Loucy (cell line): ENCODE measurements around the gene ADIRF.
"Not testable (repeated sequence)": the region's sequence is repeated elsewhere in the genome, so short reads cannot be mapped to it uniquely, and the experiment has no call there.

Experiments
- H2AFZ ChIP-seq: fragments of 200-600 bp; sonication (generic); 2 replicates; pipeline ENCODE4 v1.6.0; 2016; ENCODE audit warnings: antibody characterized with exemption, mild to moderate bottlenecking, low read length, moderate library complexity
- H3F3A ChIP-seq: fragments of 200-600 bp; 2 replicates; pipeline ENCODE4 v1.6.0; 2016; ENCODE audit warnings: antibody characterized with exemption, low read depth, mild to moderate bottlenecking
- H3K27me3 ChIP-seq: fragments of 200-600 bp; sonication (generic); 2 replicates; pipeline ENCODE4 v1.6.1; 2014; ENCODE audit warnings: low read length, mild to moderate bottlenecking; ENCODE audit not compliant: insufficient read depth, poor library complexity, severe bottlenecking
- H3K36me3 ChIP-seq: fragments of 200-600 bp; sonication (generic); 2 replicates; pipeline ENCODE4 v1.6.1; 2016; ENCODE audit warnings: low read length; ENCODE audit not compliant: insufficient read depth
- H3K4me1 ChIP-seq: fragments of 200-600 bp; sonication (generic); 2 replicates; pipeline ENCODE4 v1.5.1; 2014; ENCODE audit warnings: low read length, mild to moderate bottlenecking; ENCODE audit not compliant: insufficient read depth, poor library complexity, severe bottlenecking
- H3K4me2 ChIP-seq: fragments of 200-600 bp; sonication (generic); 2 replicates; pipeline ENCODE4 v1.6.0; 2014; ENCODE audit warnings: antibody characterized with exemption, low read length, low read depth, mild to moderate bottlenecking; ENCODE audit not compliant: poor library complexity, severe bottlenecking
- H3K4me3 ChIP-seq: fragments of 200-600 bp; sonication (generic); 2 replicates; pipeline ENCODE4 v1.5.1; 2014; ENCODE audit warnings: low read length, mild to moderate bottlenecking, mixed read lengths; ENCODE audit not compliant: poor library complexity, severe bottlenecking
- H3K79me2 ChIP-seq: fragments of 200-600 bp; sonication (generic); 2 replicates; pipeline ENCODE4 v1.6.1; 2014; ENCODE audit warnings: low read length; ENCODE audit not compliant: insufficient read depth
- H3K9ac ChIP-seq: fragments of 200-600 bp; sonication (generic); 2 replicates; pipeline ENCODE4 v1.6.0; 2014; ENCODE audit warnings: mild to moderate bottlenecking, low read depth, low read length, moderate library complexity; ENCODE audit not compliant: poor library complexity, severe bottlenecking
- H3K9me2 ChIP-seq: fragments of 200-600 bp; sonication (generic); replicated peaks from 2 replicates; pipeline ENCODE4 v1.6.1; 2016; ENCODE audit warnings: low read depth, low read length, mixed read lengths
- H3K9me3 ChIP-seq: fragments of 200-600 bp; sonication (generic); 2 replicates; pipeline ENCODE4 v1.6.1; 2014; ENCODE audit warnings: mild to moderate bottlenecking, antibody characterized with exemption, low read length, low read depth; ENCODE audit not compliant: insufficient read depth
- H4K20me1 ChIP-seq: fragments of 200-600 bp; sonication (generic); 2 replicates; pipeline ENCODE4 v1.6.0; 2014; ENCODE audit warnings: antibody characterized with exemption, low read length, mild to moderate bottlenecking; ENCODE audit not compliant: insufficient read depth, poor library complexity, severe bottlenecking
- EZH2phosphoT487 ChIP-seq: fragments of 200-600 bp; IDR thresholded peaks from 2 replicates; pipeline ENCODE4 v1.6.1; 2018; ENCODE audit warnings: antibody characterized with exemption, mild to moderate bottlenecking, moderate library complexity, borderline replicate concordance

Gene ADIRF

DNA sequence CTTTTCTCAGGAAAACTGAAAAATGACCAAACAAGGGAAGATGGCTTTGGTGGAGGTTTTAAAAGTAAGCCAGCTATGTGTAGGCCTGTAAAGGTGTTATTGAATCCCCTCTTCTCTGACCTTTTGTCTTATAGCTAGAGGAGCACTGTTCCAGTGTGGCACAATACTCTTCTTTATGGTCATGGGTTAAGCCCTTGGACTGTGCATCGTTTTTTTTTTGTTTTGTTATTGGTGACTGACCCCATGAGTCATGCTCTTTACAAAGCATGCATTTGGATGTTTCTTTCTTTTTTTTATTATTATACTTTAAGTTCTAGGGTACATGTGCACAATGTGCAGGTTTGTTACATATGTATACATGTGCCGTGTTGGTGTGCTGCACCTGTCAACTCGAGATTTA lies 32.2 kb downstream of the ADIRF start:
- TF ChIP-seq EZH2phosphoT487: no peak
- H3K9me2 ChIP-seq: no peaks in the 10 kb centered on the region
- no peak overlapping the region for H3K4me3 ChIP-seq
- H3K9ac ChIP-seq: no peak overlapping the region
- H3K36me3 ChIP-seq: no peaks in the 10 kb centered on the region
- no peaks in the 10 kb centered on the region for H3K27me3 ChIP-seq
- H3K4me2 ChIP-seq: no peak overlapping the region
- H3K9me3 ChIP-seq: no peaks in the 10 kb centered on the region
- H3F3A ChIP-seq: no peaks in the 10 kb centered on the region
- no peaks in the 10 kb centered on the region for H3K79me2 ChIP-seq
- no peaks in the 10 kb centered on the region for H4K20me1 ChIP-seq
- H3K4me1 ChIP-seq: no peaks in the 10 kb centered on the region
- no peak overlapping the region for H2AFZ ChIP-seq

DNA sequence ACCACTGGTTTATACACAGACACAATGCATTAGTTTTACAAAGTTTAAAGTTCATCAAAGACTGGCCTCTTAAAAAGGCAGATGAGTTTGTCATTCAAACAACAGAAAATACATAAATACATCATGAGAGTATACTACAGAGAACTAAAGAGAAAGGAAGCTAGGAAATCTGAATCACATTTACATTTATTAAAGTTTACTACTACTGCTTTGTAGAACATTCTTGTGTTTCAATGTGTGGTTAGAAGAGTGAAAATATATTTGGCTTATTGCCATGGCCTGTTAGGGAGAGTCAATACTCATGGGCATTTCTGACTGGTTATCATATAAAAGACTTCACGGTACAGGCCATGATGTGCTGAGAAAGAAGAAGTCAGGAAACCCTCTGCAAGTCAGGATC lies 38.8 kb downstream of the ADIRF start:
- not testable (repeated sequence) for H3K4me1 ChIP-seq, H3K9me3 ChIP-seq, H4K20me1 ChIP-seq, H3K27me3 ChIP-seq, H3K9ac ChIP-seq, H3K4me2 ChIP-seq, H3K36me3 ChIP-seq, H3K9me2 ChIP-seq, H3K4me3 ChIP-seq, H3F3A ChIP-seq, H2AFZ ChIP-seq, H3K79me2 ChIP-seq

DNA sequence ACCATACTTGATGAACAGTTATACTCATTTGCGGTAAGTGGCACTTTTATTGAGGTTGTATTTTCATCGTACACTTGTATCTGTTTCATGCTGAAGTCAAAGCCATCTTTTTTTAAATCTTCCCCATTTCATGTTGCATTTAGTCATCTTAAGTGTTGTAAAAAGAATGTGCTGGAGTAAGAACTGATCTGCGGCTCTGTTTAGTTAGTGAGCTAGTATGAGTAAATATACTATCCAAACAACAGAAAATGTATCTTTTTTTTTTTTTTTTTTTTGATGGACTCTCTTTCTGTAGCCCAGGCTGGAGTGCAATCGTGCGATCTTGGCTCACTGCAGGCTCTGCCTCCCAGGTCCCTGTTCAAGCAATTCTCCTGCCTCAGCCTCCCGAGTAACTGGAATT lies 39.4 kb downstream of the ADIRF start:
- H3K4me2 ChIP-seq, H3K9ac ChIP-seq, H3K27me3 ChIP-seq, H3K4me1 ChIP-seq, H3K9me2 ChIP-seq, H3K79me2 ChIP-seq, H3F3A ChIP-seq, H2AFZ ChIP-seq, H3K36me3 ChIP-seq, H3K4me3 ChIP-seq, H4K20me1 ChIP-seq, H3K9me3 ChIP-seq: not testable (repeated sequence)

DNA sequence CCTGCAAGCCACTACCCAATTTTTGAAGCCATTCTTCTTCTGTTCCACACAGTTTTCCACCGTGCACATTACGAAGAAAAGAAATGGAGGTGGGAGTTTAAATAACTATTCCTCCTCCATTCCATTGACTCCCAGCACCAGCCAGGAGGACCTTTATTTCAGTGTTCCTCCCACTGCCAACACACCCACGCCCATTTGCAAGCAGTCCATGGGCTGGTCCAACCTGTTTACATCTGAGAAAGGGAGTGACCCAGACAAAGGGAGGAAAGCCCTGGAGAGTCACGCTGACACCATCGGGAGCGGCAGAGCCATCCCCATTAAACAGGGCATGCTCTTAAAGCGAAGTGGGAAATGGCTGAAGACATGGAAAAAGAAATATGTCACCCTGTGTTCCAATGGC lies 40.0 kb downstream of the ADIRF start:
- H3K36me3 ChIP-seq, H3K4me3 ChIP-seq, H3K9ac ChIP-seq, H3F3A ChIP-seq, H3K9me3 ChIP-seq, H3K4me2 ChIP-seq, H3K27me3 ChIP-seq, H3K79me2 ChIP-seq, H3K4me1 ChIP-seq, H4K20me1 ChIP-seq, H2AFZ ChIP-seq, H3K9me2 ChIP-seq: not testable (repeated sequence)

DNA sequence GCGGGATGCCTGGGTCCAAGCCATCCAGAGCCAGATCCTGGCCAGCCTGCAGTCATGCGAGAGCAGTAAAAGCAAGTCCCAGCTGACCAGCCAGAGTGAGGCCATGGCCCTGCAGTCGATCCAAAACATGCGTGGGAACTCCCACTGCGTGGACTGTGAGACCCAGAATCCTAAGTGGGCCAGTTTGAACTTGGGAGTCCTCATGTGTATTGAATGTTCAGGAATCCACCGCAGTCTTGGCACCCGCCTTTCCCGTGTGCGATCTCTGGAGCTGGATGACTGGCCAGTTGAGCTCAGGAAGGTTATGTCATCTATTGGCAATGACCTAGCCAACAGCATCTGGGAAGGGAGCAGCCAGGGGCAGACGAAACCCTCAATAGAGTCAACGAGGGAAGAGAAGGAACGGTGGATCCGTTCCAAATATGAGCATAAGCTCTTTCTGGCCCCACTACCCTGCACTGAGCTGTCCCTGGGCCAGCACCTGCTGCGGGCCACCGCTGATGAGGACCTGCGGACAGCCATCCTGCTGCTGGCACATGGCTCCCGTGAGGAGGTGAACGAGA lies 40.9 kb downstream of the ADIRF start:
- H3K27me3 ChIP-seq, H3K36me3 ChIP-seq, H3K79me2 ChIP-seq, H4K20me1 ChIP-seq, H2AFZ ChIP-seq, H3K4me2 ChIP-seq, H3K9ac ChIP-seq, H3K4me1 ChIP-seq, H3K9me3 ChIP-seq, H3F3A ChIP-seq, H3K4me3 ChIP-seq, H3K9me2 ChIP-seq: not testable (repeated sequence)

DNA sequence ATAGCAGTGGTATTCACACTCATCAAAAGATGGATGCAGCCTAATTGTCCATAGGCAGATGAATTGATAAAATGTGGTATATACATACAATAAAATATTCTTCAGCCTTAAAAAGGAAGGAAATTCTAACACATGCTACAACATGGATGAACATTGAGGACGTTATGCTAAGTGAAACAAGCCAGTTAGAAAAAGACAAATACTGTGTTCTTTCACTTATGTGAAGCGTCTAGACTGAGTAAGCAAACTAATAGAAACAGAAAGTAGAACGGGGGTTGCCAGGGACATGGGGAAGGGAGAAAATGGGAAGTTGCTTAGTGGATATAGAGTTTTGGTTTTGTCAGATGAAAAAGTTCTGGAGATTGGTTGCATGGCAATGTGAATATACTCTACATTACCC lies 45.2 kb downstream of the ADIRF start:
- H3K4me3 ChIP-seq, H4K20me1 ChIP-seq, H3K4me1 ChIP-seq, H2AFZ ChIP-seq, H3K36me3 ChIP-seq, H3K9ac ChIP-seq, H3K79me2 ChIP-seq, H3K9me2 ChIP-seq, H3K4me2 ChIP-seq, H3K9me3 ChIP-seq, H3F3A ChIP-seq, H3K27me3 ChIP-seq: not testable (repeated sequence)

DNA sequence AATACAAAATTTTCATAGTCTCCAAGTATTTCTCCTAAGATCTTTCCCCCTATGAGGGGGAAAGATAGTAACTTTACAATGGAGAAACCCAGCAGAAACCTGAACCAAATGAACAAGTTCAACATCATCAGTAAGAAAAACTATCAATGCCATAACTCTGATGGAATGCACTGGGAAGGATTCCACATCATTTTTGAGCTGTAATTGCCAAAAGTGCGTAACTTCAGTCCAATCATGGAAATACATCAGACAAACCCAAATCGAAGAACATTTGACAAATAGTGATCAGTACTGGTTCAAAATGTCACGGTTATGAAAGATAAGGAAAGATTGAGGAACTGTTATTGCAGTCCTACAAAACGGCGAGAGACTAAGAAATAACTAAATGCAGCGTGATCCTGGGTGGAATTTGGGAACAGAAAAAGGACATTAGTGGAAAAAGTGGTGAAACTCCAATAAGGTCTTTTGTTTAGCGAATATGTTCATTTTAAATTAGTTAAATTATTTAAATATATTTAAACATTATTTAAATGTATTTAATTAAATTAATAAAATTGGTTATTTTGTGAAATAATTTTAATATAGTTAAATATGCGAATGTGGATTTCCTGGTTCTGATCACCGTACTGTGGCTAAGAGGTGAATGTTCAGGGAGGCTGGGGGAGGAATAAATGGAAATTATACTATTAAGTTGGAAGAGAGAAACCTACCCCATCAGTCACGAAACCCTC lies 46.9 kb downstream of the ADIRF start:
- H3K4me2 ChIP-seq, H3K79me2 ChIP-seq, H3K9ac ChIP-seq, H3K4me3 ChIP-seq, H4K20me1 ChIP-seq, H3K9me2 ChIP-seq, H2AFZ ChIP-seq, H3K4me1 ChIP-seq, H3F3A ChIP-seq, H3K36me3 ChIP-seq, H3K9me3 ChIP-seq, H3K27me3 ChIP-seq: not testable (repeated sequence)
